Measurements from ENCODE around the gene SLC25A48.

SLC25A48 gene

DNA sequence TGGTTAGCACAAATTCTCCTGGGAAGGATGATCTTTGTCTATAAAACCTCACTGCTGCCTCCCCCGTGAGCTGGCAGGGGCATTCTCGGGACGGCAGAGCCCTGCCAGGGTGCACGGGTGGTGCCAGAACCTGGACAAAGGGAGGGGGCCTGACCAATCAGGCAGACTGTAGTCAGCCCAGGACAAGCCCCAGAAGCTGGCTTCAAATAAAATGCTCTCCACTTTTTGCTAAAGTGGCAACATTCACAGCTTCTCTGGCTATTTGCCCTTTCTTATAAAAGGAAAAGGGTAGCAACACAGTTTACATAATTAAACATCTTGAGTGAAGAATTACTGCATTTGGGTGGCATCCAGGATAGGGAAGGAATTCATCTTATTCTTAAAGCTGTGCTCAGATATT, 46.8 kb downstream of the SLC25A48 start:
- DNase-seq (ENCODE audit: low read depth), result no peak

DNA sequence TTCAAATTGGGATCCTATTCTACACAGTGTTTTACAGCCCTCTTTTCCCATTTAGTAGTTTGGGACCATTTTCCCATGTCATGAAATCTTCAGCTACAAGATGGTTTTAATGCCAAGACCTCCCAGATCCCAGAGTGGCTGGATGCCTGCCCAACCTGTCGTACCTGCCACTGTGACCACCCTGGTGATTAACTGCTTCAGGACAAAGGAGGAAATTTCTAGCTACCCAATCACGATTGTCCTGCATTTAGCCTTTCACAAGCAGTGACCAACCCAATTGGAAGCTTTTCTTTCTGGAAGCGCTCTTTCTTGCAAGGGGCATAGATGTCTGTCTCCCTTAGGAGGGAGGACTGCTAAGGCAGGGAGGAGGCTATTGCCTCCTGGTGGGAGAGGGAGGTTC, 47.4 kb downstream of the SLC25A48 start:
- DNase-seq (ENCODE audit: low read depth), result no peak

DNA sequence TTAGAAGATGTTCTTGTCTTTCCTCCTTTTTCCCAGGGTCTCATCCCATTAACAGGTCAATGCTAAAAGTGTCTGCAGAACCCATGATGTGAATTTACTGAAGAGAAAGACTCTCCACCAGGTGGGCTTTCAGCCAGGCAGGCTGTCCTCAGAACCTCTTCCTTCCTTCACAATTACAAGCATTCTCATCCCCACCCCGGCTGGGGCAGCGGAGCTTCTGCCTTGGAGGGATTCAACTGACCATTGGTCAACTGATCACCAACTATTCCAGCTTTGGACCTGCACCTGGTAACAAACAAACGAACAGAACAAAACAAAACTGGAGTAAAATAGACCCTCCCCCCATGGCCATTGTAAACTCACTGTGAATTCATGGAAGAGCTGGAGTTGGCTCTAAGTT, 48.6 kb downstream of the SLC25A48 start:
- no peak for DNase-seq (ENCODE audit: low read depth)

DNA sequence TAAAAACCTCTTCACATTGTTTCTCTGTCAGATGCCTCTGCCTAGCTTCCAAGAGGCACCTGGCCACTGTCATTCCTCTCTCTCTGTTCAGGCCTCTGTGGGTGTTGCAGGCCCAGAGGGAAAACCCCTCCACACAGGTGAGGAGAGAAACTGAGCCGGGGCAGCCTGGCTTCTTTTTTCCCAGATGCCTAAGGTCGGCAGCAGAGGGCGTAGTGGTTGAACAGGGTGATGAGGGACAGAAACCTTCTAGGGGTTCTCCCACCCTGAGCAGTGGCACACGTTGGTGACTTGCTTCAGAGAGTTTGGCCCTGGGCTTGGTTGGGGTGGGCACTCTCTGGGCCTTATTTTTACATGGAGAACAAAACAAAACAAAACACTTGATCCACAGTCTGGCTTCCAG, 49.0 kb downstream of the SLC25A48 start:
- no peak for DNase-seq (ENCODE audit: low read depth)

DNA sequence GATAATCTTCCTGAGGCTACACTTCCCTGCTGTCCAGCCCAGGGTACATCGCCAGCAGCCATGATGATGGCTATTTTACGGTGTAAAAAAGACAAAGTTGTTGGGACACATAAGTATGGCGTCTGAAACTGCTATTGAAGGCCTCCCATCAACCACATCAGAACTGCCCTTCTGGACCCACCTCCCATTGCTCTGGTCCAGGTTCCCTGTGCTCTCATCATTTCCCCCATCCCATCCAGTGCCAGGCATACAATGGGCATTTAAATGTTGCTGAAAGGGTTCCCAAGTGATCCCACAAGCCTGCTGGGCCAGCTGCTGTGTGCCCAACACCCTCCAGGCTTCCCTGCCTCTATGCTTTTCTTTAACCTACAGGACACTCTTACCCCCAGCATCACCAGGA, 50.6 kb downstream of the SLC25A48 start:
- no peak for DNase-seq (ENCODE audit: low read depth)

DNA sequence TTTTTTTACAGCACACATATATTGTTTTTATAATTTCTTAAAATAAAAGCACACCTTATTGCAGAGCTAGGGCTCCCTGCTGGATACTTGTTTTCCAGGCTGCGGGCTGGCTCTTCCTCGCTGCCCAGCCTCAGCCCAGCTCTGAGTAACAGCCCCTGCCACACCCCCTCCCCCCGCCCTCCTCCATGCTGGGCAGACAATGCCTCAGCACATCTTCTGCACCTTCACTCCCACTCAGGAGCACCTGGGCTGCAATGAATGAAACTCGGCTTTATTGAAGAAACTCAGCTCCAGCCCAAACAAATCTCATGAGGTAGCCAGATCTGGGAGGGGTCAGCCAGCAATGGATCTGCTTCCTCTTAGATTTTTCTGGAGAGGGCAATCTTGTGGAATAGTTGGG, 51.7 kb downstream of the SLC25A48 start:
- no peak for DNase-seq (ENCODE audit: low read depth)

DNA sequence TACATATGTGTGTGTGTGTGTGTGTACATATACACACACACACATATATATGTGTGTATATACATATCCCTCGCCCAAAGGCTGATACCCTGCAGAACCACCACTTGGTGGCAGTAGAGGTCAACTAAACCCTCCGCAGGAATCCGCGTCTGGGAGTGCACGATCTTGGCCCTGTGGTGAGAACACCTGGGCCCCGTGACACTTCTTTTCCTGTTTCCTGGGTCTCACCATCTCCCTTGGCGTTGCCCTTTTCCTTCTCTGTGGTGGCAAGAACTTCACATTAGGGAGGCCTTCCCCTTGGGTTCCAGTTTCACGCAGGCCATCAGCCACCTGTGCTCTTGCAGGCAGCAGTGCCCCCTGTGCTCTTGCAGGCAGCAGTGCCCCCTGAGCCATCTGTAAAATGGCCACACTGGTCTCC, 53.0 kb downstream of the SLC25A48 start:
- DNase-seq (ENCODE audit: low read depth), result peak; percentile 40

DNA sequence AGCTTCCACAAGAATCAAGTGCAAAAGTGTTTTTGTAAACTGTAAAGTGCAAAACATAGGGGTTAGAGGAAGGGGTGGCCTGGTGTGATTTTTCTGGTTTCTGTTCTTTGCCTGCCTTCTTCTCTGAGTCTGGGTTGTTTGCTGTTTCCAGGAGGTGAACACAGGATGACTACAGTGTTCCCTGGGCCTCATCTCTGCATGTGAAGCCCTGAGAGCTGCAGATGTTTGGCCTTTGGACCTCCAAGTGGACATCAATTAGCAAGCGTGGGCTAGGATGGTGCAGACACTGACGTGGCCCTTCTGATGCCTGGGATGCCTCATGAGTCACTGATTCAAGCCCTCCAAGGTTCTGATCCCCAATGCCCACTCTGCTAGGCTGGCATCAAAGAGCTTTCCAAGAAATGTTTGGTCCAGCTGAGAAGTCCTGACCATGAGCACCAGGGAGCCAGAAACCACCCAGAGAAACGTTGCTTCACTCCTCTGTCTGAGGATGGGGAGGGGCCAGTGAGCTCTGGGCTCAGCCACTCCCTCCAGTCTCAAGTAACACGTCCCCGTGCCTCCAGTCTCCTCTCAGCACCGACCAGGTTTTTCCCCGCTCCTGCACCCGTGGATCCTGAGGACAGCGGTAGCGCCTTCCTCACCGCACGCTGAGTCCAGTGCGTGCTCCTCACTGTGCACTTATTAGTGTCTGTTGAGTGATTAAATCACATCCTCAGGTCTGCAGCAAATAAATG, 53.6 kb downstream of the SLC25A48 start:
- DNase-seq (ENCODE audit: low read depth), result no peak

DNA sequence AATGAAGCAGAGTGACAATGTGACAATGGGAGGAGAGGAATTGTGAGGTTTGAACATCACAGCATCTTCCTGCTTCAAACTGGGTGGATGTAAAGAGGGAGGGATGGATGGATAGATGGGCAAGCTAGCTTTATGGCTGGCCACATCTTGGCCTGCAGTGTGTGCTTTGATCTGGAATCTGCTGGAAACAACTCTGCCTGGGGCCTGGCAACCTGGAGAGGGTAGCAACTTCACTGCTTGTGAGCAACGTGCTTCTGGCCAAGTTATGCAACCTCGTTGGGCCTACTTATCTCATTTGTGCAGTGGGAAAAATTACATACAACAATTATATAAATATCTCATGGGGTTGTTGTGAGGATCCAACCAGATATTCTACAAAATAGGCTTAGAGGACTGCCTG, 55.8 kb downstream of the SLC25A48 start:
- no peak for DNase-seq (ENCODE audit: low read depth)

DNA sequence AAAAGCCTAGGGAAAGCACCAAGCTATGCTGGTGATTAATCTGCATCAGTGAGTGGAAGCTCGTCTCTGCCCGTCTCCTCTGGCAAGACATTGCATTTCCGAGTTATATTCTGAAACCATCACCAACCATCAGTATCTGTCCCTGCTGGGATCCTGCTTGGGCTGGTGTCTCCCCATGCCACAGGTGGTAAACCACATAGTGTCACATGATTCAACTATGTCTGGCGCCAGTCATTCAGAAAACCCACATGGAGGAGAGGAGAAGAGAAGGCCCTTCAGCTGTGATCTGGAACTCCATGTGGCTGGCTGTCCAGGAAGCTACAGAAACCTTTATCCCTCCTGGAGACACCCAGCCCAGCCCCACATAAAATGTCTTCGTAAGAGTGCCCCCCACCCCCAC, 56.4 kb downstream of the SLC25A48 start:
- DNase-seq (ENCODE audit: low read depth), result peak; percentile 4

DNA sequence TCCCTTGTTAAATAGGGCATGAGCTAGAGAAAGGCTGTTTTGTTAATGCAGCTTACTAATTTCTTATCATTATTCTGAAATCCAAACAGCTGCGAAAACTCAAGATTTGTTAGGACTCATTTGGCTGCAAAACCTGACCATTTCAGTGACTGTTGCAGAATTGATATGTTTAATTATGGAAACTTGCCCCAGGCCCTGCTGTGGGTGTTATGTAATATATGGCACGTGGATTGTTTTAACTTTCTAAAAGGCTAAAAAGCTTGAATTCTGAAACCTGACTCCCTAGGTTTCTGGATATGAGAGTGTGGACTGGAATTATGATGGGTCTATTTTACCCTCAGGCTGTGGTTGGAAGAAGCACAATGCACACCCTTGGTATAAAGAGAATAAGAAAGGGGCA, 56.8 kb downstream of the SLC25A48 start:
- DNase-seq (ENCODE audit: low read depth), result no peak

DNA sequence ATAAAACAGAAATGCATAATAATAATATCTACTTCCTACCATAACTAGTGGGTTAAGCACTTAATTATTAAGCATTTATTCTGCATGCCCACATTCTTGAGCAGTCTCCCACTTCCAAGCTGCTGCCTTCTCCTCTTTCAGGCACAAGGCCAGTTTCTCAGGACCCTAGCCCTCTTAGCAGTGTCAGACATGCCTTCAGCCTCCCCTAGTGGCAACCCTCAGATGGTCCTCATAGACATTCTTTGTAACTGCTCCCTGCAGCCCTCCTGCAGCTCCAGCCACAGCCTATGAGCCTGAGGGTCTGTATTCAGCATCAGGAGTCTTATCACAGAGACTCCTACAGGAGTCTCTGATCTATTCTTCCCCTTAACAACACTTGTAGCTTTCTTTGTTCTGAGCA, 57.3 kb downstream of the SLC25A48 start:
- no peak for DNase-seq (ENCODE audit: low read depth)

DNA sequence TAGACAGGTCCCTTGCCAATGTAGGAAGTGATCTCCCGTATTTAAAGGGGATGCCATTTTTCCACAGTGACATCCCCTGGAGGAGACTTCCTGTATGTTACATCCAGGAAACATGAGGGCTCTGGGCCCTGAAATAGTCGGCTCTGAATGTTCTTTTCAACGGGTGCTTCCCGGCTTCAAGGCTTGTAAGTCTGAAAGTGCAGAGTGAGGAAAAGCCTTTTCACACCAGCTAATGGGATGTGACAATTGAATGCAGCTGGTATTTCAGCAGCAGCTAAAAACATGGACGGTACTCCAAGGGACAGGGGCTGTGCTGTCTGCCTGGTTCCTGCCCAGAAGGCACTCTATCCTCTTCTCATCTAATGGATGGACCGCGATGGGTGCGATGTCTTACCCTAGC, 59.8 kb downstream of the SLC25A48 start:
- no peak for DNase-seq (ENCODE audit: low read depth)

DNA sequence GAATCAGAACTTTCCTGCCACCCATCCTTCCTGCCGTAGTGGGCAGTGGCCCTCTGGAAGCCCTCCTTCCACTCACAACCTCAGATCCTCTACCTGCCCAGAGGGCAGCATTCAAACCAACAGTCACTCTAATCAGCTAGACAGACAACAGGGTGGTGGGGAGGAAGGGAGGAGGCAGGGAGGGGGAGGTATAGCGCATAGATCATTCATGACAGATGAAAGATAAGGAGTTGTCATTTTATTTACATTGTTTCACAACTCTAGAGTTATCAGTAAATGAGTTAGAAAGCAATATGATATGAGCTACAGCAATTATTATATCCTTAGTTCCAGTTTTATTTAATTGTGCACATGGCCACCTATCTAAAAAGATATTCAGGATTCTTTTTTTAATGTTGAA, 60.3 kb downstream of the SLC25A48 start:
- DNase-seq (ENCODE audit: low read depth), result no peak

DNA sequence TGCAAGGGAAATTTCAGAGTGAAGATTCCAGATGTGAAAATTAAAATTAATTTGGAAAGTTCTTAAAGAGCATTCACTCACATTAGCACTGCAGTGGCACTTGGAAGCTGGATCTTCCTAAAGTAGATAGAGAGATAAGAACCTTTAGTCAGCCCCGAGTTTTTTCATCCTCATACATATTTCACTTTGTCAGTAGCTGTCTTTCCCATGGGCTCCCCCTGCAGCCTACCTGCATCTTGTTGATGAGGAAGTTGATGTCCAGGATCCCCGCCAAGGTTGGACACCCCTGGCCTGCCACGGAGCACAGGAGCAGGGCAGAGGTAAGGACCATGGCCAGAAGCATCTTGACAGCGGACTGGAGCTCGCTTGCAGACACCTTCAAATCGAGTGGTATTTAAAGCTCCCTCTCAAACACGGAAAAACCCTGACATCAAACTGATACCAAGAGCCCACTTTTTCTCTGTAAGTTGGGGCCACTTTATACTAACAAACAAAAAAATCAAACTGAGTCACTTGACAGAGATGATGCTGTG, 61.1 kb downstream of the SLC25A48 start, which contains the start of gene IL9:
Gene IL9 (minus strand): TSS at position 368 of the 533 bp plus-strand sequence. CDS start 25 bp downstream, at position 343.
- no peak for DNase-seq (ENCODE audit: low read depth)

DNA sequence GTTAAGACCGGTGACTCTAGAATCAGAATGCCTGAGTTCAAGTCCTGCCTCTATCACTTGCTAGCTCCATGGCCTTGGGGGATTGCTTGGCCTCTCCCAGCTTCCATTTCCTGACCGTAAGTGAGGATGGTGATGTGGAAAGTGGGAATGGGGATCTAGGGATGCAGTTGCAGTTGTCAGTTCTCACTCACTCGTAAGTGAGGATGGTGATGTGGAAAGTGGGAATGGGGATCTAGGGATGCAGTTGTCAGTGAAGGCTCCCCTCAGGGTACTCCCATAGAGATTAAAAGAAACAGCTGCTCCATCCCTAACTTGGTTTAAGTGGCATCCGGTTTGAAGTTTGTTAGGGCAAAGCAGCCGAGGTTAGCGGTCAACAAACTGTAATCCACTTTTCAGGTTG, 64.2 kb downstream of the SLC25A48 start:
- DNase-seq (ENCODE audit: low read depth), result no peak

DNA sequence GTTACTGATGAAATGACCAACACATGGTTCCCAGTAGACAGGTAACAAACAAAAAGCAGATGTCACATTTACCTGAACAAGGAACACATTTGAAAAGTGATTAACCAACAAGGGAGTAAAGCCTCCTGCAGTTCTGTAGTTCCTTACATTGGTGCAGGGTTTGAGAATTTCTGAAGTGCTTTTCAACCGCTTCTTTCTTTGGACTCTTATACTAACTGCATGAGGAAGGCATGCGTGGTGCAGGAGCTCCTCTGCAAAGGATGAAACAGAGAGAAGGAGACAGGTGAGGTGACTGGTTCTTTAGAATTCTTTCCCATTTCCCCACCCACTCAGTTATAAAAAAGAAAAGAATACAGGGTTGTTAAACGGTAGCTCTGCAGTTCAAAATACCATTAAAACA, 65.8 kb downstream of the SLC25A48 start:
- DNase-seq (ENCODE audit: low read depth), result no peak

DNA sequence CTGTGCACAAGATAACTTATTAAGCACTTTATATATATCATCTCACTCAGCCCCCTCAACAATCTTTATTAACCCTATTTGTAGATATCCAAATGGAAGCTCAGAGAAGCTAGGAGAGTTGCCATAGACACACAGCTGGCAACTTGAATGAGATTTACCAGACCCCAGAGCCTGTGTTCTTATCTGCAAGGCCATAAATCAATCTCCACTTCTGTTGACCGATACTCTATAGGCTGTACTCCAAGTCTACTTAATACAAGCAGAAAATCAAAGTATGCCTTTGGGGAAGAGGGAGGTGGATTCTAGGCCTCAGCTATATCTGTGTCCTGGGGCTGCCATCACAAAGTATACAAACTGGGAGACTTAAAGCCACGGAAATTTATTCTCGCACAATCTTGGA, 67.2 kb downstream of the SLC25A48 start:
- DNase-seq (ENCODE audit: low read depth), result no peak

DNA sequence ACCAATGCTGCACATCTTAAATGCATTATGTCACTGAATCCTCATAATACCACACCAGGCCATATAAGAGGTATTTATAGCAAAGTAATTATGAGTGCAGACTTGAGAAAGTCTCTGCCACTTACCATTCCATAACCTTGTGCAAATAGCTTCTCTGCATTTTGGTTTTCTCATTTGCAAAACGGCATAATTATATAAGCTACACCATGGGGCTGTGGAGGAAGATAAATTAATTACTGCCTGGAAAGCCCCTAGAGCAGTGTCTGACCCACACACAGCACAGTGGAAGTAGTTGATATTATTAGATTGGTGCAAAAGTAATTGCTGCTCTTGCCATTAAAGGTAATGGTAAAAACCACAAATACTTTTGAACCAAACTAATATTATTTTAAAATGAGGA, 70.7 kb downstream of the SLC25A48 start:
- no peak for DNase-seq (ENCODE audit: low read depth)

DNA sequence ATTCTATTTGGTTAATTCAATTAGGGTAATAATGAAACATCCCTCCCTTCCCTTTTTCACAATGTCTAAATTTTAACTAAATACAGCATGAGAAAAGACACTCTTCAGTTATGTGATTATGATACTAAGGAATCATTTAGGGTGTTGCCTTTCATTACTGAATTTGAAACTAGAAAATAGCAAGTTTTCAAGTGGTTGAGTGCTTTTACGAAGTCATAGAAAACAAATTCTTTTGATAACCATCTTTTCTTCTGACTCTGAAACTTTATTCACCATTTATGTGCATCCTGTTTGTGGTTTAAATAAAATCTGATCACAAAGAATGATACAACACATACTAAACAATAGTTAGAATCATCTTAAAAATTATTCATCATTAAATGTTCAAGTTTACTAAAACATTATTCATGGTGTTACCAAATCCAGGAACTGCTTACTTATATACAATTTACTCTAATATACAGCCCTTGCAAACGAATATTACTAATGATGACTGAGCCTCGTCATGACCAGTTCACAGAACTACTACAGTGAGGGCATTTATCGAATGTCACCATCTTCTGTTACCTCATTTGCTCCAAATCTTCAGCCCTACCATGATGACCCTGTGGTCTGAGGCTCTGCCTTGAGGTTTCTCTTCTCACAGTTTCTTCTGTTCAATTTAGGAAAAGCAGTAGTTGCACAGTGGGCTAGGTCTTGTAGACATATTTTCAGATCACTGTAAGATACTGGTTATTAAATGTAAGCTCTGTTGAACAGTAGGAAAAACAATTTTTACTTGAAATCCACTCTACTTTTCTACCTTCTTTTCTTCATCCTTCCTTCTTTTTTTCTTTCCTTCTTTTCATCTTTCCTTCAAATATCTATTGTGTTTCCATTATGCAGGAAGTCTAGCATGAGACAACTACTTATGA, 79.5 kb downstream of the SLC25A48 start:
- DNase-seq (ENCODE audit: low read depth), result no peak

DNA sequence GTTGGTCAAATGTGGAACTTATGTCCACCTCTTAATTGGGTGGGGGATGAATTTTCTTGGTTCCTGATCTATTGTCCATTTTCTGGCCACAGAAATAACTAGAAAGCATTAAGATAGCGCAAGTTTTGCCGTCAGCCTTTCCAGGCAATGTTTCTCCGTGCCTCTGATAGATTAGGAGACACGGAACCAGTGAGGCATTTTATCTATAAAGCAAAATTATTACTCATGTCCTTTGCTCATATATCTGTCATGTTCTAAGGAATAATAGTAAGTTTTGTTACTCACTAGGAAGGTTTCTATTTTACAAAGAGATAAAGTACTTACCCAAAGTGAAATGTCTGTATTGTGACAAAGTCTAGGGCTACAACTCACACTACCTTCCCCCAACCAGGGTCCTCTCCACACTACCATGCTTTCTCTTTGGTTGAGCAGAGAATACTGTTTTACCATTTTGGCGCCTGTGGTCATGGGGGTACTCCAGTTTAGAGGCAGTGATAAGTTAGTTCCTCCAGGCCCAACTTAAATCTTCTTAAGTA, 81.1 kb downstream of the SLC25A48 start:
- DNase-seq (ENCODE audit: low read depth), result no peak

DNA sequence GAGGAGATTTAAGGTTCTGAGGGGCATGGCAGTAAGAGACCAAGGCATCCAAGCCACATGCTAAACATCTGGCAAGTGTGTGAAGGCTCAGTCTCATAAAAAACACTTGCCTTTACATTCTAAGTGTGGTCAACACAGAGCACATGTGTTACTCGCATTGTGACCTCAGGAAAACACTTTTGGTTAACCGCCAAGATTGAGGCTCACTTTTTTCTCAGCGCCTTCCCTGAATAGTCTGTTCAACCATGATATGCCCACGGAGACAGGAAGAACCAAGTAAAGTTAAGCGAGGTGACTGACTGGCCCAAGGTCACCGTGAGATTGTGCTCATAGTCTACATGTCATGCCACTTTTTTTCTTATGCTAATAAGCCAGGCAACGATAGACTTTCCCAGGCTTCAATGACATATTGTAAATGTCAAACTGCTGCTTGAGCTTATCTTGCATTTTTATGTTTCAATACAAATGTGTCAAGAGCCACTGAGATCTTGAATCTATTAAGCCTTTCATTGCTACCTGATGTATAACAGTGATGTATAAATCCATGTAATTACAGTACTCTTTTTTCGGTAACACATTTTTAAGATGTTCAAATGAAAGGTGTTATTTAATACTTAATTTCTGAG, 82.3 kb downstream of the SLC25A48 start:
- DNase-seq (ENCODE audit: low read depth), result no peak

All from T-helper 22 cell (primary cell).